GM12878 (cell line): ENCODE data around the gene GPBP1L1. TPM values are rescaled to one million over a fixed set of nuclear protein-coding genes. Genes with fewer than 3 reads are reported as not detected.

Source experiments
- ATAC-seq: fragments of 200-7000 bp; cut with Tn5 transposase; 3 replicates; pipeline ENCODE4 v1.9.1; 2020; ENCODE audit warnings: mild to moderate bottlenecking, moderate library complexity
- BruUV-seq: library from RNA; stranded (reverse); fragments of 400-500 nt; replicated peaks from 2 replicates; lab custom pipeline; 2021; lab: Mats Ljungman, UMichigan
- CTCF ChIA-PET: fragments of 300-600 bp; sonication (Branson Sonifier 250); formaldehyde crosslinking; extraction: SDS; loops from one replicate; lab custom pipeline; 2021; ENCODE audit warnings: inconsistent platforms; lab: Yijun Ruan, JAX
- POLR2A ChIA-PET: fragments of 350-600 bp; formaldehyde crosslinking; extraction: SDS; loops from one replicate; lab custom pipeline; 2021; ENCODE audit warnings: inconsistent platforms; lab: Charles Lee
- RAD21 ChIA-PET: fragments of 300-600 bp; sonication (Branson Sonifier 250); formaldehyde crosslinking; loops from one replicate; lab custom pipeline; 2023; ENCODE audit warnings: antibody characterized with exemption; ENCODE audit not compliant: unreplicated experiment; lab: Charles Lee
- SMC1A ChIA-PET: fragments of 300-600 bp; sonication (Branson Sonifier 250); formaldehyde crosslinking; loops from one replicate; lab custom pipeline; 2023; ENCODE audit not compliant: unreplicated experiment, uncharacterized antibody; lab: Charles Lee
- DNase-seq: peaks from one replicate; pipeline ENCODE4 v3.0.0-alpha.2; 2011; ENCODE audit warnings: low read depth, low spot score
- FAIRE-seq: peaks from 3 replicates; lab custom pipeline; 2011; peaks lifted over from hg19 to GRCh38; lab: Jason Lieb, UNC
- H2AFZ ChIP-seq: 2 replicates; pipeline ENCODE4 v1.6.0; 2011; ENCODE audit warnings: low read depth, low read length, control low read depth; ENCODE audit not compliant: control insufficient read depth
- H3K27ac ChIP-seq: 2 replicates; pipeline ENCODE4 v1.5.1; 2011; ENCODE audit warnings: control low read depth; ENCODE audit not compliant: control insufficient read depth, insufficient read depth
- H3K27me3 ChIP-seq, 2 experiments: replicated peaks in 1 of 2; 2 replicates each; pipeline versions ENCODE4 v1.6.0 to v1.6.1; 2011; ENCODE audit warnings: low read length in 1 of 2; ENCODE audit not compliant: control insufficient read depth in 2 of 2, insufficient read depth in 2 of 2
- H3K36me3 ChIP-seq, 2 experiments: 2 replicates each; pipeline ENCODE4 v1.5.1; 2011; ENCODE audit warnings: low read length in 1 of 2; ENCODE audit not compliant: control insufficient read depth in 2 of 2, insufficient read depth in 2 of 2
- H3K4me1 ChIP-seq: 2 replicates; pipeline ENCODE4 v1.6.1; 2011; ENCODE audit warnings: mild to moderate bottlenecking, low read length, moderate library complexity, mixed read lengths; ENCODE audit not compliant: control insufficient read depth, insufficient read depth
- H3K4me2 ChIP-seq: 2 replicates; pipeline ENCODE4 v1.6.0; 2011; ENCODE audit warnings: control low read depth; ENCODE audit not compliant: control insufficient read depth, insufficient read depth
- H3K4me3 ChIP-seq: fragments of 200-600 bp; sonication (generic); 2 replicates; pipeline ENCODE4 v1.5.1; 2016
- H3K79me2 ChIP-seq: 2 replicates; pipeline ENCODE4 v1.6.0; 2011; ENCODE audit warnings: low read length; ENCODE audit not compliant: control insufficient read depth, insufficient read depth
- H3K9ac ChIP-seq: 2 replicates; pipeline ENCODE4 v1.8.0; 2011; ENCODE audit warnings: low read length, control low read depth, mixed read lengths; ENCODE audit not compliant: control insufficient read depth, insufficient read depth
- H3K9me3 ChIP-seq: replicated peaks from 3 replicates; pipeline ENCODE4 v1.5.1; 2011; ENCODE audit warnings: mild to moderate bottlenecking, low read length; ENCODE audit not compliant: control insufficient read depth, insufficient read depth
- H4K20me1 ChIP-seq: 2 replicates; pipeline ENCODE4 v1.6.0; 2011; ENCODE audit not compliant: control insufficient read depth, insufficient read depth
- CBX5 ChIP-seq: sonication (generic); IDR thresholded peaks from 2 replicates; pipeline ENCODE4 v1.6.1; 2016; ENCODE audit warnings: low read depth, moderate library complexity, mild to moderate bottlenecking, inconsistent platforms
- JUNB ChIP-seq: IDR thresholded peaks from 2 replicates; pipeline ENCODE4 v1.6.1; 2016; ENCODE audit warnings: antibody characterized with exemption, mild to moderate bottlenecking
- MEF2A ChIP-seq: IDR thresholded peaks from 2 replicates; pipeline ENCODE4 v1.6.1; 2011; ENCODE audit warnings: low read depth, mild to moderate bottlenecking, low read length, moderate library complexity; ENCODE audit not compliant: insufficient read depth
- NRF1 ChIP-seq: conservative IDR thresholded peaks from 2 replicates; pipeline ENCODE4 v1.6.1; 2011; ENCODE audit warnings: mild to moderate bottlenecking, low read depth, low read length, improper control_type of control experiment
- TCF12 ChIP-seq: IDR thresholded peaks from 2 replicates; pipeline ENCODE4 v1.6.1; 2011; ENCODE audit warnings: low read depth, mild to moderate bottlenecking, low read length
- WRNIP1 ChIP-seq: IDR thresholded peaks from 2 replicates; pipeline ENCODE4 v1.6.1; 2011; ENCODE audit warnings: low read depth, low read length, improper control_type of control experiment, borderline replicate concordance
- WGBS: methylation state at CpG from one replicate; pipeline ENCODE4 v1.1.6; 2016; ENCODE audit warnings: low lambda C conversion rate; ENCODE audit not compliant: insufficient replicate concordance, insufficient coverage; ENCODE audit errors: missing lambda C conversion rate; 5-methylcytosine and 5-hydroxymethylcytosine counted together
- in situ Hi-C: fragments of 300-500 bp; cut with MboI; formaldehyde crosslinking; loops from 9 replicates; pipeline ENCODE4 v1.14.3; 2018; ENCODE audit warnings: mixed read lengths
- intact Hi-C: fragments of 100-400 bp; cut with micrococcal nuclease; formaldehyde crosslinking; loops from one replicate; pipeline ENCODE4 v1.14.2; 2022; ENCODE audit not compliant: unreplicated experiment
- polyA plus RNA-seq, 11 experiments: library from polyadenylated mRNA; depleted of rRNA in 4 of 11; unstranded in 6 of 11; stranded (reverse) in 5 of 11; fragments of >200 nt; fragmentation: Nextera tagmentation in 4 of 11; fragmentation: Illumina TruSeq in 1 of 11; extraction: Ambion mirVana in 4 of 11; extraction: Trizol in 1 of 11; gene quantifications; 1 replicate in 1 of 11; 2 replicates in 10 of 11; pipeline versions ENCODE4 v1.2.1 to v1.2.3, GENCODE V29; 2011 to 2016; ENCODE audit warnings: inconsistent platforms in 2 of 11, missing spikeins in 2 of 11, low read depth in 1 of 11
- total RNA-seq, 4 experiments: library from RNA; depleted of rRNA in 3 of 4; stranded (reverse); fragments of >200 nt in 3 of 4; fragmentation: Illumina TruSeq in 1 of 4; extraction: Trizol in 1 of 4; gene quantifications; 2 replicates each; pipeline versions ENCODE4 v1.2.1 to v1.2.3, GENCODE V29; 2013 to 2021
- TF ChIP-seq, protein P1 (sequence below): IDR thresholded peaks from 2 replicates; pipeline ENCODE4 v1.6.1; 2012; ENCODE audit warnings: mild to moderate bottlenecking, low read depth, low read length
- TF ChIP-seq, protein P2 (sequence below), 3 experiments: IDR thresholded peaks in 2 of 3; conservative IDR thresholded peaks in 1 of 3; 2 replicates each; pipeline ENCODE4 v1.5.1; 2011; ENCODE audit warnings: low read depth in 3 of 3, low read length in 3 of 3, mild to moderate bottlenecking in 3 of 3, control low read depth in 2 of 3, moderate library complexity in 2 of 3, inconsistent platforms in 1 of 3, mixed read lengths in 1 of 3; ENCODE audit not compliant: control insufficient read depth in 2 of 3, insufficient read depth in 1 of 3; ENCODE audit errors: extremely low read depth in 1 of 3
- TF ChIP-seq, protein P3 (sequence below): fragments of 150-350 bp; IDR thresholded peaks from 2 replicates; pipeline ENCODE4 v1.6.1; 2014; ENCODE audit warnings: mild to moderate bottlenecking, low read depth, low read length

Gene GPBP1L1
- total and polyA plus RNA-seq, 10 of the 15 experiments (the other 5 are each of a cell fraction or from before 2014, with no cell fraction given): 37.3 to 91.6 (median 81.2) TPM

DNA sequence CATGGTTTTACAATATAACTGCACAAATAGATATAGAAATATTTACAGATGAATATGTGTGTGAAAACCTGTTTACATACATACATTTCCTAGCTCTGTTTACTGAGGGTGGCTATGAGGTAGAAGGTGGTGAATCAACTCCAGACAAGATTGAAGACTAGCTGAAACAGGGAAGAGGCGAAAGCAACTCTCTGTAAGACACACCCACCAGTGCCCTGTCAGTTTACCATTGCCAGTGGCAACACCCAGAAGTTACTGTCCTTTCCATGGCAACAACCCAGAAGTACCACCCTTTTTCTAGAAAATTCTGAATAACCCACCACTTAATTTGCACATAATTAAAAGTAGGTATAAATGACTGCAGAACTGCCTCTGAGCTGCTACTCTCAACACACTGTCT, 18.3 kb upstream of the GPBP1L1 start:
- no peaks in the 10 kb centered on the region for H3K4me1 ChIP-seq
- POLR2A ChIA-PET: interaction anchor here (0.8 kb wide), 1 partner anchor 12 kb away, joined by 4 read pairs; no protein-coding TSS in a partner anchor
- SMC1A ChIA-PET: interaction anchor here (1.0 kb wide), 1 partner anchor 27 kb away, joined by 3 read pairs; no protein-coding TSS in a partner anchor
- H3K27me3 ChIP-seq: no peaks in the 10 kb centered on the region
- H3K9ac ChIP-seq: no peak overlapping the region
- TF ChIP-seq NRF1 (no peak), WRNIP1 (no peak), MEF2A (no peak)
- BruUV-seq: no TSS peak
- H3K36me3 ChIP-seq: 0 out of 4 replicates have a peak, but pooled peaks cover 0 to 3% of the 10 kb centered on the region in 2 experiments
- CTCF ChIA-PET: interaction anchor here (1.0 to 1.3 kb wide), 4 partner anchors 9 to 139 kb away, joined by 3 to 5 read pairs (median 4); no protein-coding TSS in a partner anchor
- H3K4me3 ChIP-seq: no peak overlapping the region
- H4K20me1 ChIP-seq: no peaks in the 10 kb centered on the region
- DNase-seq (no peak), ATAC-seq (no peak), FAIRE-seq (no peak)
- WGBS: 94% methylated on average over 1 of the region's 1 CpG
- no peaks in the 10 kb centered on the region; the same call in 2 of the 3 replicates for H3K9me3 ChIP-seq
- RAD21 ChIA-PET: no interaction called here
- intact Hi-C loops (no loop called here), in situ Hi-C loops (no loop called here)
- H2AFZ ChIP-seq: no peak overlapping the region
- H3K4me2 ChIP-seq: no peak overlapping the region
- H3K27ac ChIP-seq: no peak overlapping the region
- no peaks in the 10 kb centered on the region for H3K79me2 ChIP-seq

DNA sequence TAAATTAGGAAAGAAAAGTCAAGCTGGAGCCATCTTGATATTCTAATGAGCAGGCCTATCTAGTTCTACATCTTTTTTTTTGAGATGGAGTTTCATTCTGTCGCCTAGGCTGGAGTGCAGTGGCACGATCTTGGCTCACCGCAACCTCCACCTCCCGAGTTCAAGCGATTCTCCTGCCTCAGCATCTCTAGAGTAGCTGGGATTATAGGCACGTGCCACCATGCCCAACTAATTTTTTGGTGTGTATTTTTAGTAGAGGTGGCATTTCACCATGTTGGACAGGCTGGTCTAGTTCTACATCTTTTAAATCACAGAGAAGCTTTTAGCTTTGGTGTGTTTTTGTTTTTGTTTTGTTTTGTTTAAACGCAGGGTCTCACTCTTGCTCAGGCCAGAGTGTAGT, 8.5 kb upstream of the GPBP1L1 start:
- Histone ChIP-seq H3K4me2 (no peak overlapping the region), H3K27ac (no peak overlapping the region)
- CTCF ChIA-PET: interaction anchor here (0.7 kb wide), 1 partner anchor 422 kb away, joined by 3 read pairs; no protein-coding TSS in a partner anchor
- no peak for DNase-seq
- intact Hi-C loops (no loop called here), in situ Hi-C loops (loop anchor here (5.0 kb wide), 1 partner anchor 52 kb away; no protein-coding TSS in a partner anchor)
- RAD21 ChIA-PET: no interaction called here
- FAIRE-seq: no peak
- TF ChIP-seq TCF12 (no peak), CBX5 (no peak), JUNB (no peak), MEF2A (no peak)
- TF ChIP-seq, protein P1, sequence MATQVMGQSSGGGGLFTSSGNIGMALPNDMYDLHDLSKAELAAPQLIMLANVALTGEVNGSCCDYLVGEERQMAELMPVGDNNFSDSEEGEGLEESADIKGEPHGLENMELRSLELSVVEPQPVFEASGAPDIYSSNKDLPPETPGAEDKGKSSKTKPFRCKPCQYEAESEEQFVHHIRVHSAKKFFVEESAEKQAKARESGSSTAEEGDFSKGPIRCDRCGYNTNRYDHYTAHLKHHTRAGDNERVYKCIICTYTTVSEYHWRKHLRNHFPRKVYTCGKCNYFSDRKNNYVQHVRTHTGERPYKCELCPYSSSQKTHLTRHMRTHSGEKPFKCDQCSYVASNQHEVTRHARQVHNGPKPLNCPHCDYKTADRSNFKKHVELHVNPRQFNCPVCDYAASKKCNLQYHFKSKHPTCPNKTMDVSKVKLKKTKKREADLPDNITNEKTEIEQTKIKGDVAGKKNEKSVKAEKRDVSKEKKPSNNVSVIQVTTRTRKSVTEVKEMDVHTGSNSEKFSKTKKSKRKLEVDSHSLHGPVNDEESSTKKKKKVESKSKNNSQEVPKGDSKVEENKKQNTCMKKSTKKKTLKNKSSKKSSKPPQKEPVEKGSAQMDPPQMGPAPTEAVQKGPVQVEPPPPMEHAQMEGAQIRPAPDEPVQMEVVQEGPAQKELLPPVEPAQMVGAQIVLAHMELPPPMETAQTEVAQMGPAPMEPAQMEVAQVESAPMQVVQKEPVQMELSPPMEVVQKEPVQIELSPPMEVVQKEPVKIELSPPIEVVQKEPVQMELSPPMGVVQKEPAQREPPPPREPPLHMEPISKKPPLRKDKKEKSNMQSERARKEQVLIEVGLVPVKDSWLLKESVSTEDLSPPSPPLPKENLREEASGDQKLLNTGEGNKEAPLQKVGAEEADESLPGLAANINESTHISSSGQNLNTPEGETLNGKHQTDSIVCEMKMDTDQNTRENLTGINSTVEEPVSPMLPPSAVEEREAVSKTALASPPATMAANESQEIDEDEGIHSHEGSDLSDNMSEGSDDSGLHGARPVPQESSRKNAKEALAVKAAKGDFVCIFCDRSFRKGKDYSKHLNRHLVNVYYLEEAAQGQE: no peak
- TF ChIP-seq, protein P2, sequence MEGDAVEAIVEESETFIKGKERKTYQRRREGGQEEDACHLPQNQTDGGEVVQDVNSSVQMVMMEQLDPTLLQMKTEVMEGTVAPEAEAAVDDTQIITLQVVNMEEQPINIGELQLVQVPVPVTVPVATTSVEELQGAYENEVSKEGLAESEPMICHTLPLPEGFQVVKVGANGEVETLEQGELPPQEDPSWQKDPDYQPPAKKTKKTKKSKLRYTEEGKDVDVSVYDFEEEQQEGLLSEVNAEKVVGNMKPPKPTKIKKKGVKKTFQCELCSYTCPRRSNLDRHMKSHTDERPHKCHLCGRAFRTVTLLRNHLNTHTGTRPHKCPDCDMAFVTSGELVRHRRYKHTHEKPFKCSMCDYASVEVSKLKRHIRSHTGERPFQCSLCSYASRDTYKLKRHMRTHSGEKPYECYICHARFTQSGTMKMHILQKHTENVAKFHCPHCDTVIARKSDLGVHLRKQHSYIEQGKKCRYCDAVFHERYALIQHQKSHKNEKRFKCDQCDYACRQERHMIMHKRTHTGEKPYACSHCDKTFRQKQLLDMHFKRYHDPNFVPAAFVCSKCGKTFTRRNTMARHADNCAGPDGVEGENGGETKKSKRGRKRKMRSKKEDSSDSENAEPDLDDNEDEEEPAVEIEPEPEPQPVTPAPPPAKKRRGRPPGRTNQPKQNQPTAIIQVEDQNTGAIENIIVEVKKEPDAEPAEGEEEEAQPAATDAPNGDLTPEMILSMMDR (IDR thresholded peaks at IDR 0.05 in 2 of 3, conservative IDR thresholded peaks at IDR 0.05 in 1 of 3; ENCODE audit: control insufficient read depth in 2 of 3, extremely low read depth in 1 of 3, insufficient read depth in 1 of 3, low read depth in 3 of 3, low read length in 3 of 3): no peak
- TF ChIP-seq, protein P3, sequence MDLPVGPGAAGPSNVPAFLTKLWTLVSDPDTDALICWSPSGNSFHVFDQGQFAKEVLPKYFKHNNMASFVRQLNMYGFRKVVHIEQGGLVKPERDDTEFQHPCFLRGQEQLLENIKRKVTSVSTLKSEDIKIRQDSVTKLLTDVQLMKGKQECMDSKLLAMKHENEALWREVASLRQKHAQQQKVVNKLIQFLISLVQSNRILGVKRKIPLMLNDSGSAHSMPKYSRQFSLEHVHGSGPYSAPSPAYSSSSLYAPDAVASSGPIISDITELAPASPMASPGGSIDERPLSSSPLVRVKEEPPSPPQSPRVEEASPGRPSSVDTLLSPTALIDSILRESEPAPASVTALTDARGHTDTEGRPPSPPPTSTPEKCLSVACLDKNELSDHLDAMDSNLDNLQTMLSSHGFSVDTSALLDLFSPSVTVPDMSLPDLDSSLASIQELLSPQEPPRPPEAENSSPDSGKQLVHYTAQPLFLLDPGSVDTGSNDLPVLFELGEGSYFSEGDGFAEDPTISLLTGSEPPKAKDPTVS: no peak
- TF ChIP-seq, all 136 proteins: peak for 0
- Histone ChIP-seq H3K4me3 (no peak overlapping the region), H3K9ac (no peak overlapping the region), H3K4me1 (peaks cover under 1% of the 10 kb centered on the region; the same call in 1 of the 2 replicates), H3K27me3 (no peaks in the 10 kb centered on the region), H3K9me3 (no peaks in the 10 kb centered on the region), H3K79me2 (peaks cover 15% of the 10 kb centered on the region), H3K36me3 (peaks cover 4 to 17% of the 10 kb centered on the region in 2 experiments), H2AFZ (no peak overlapping the region), H4K20me1 (no peaks in the 10 kb centered on the region)
- SMC1A ChIA-PET: interaction anchor here (0.6 to 1.8 kb wide), 3 partner anchors 12 to 390 kb away, joined by 3 to 5 read pairs (median 3); no protein-coding TSS in a partner anchor
- POLR2A ChIA-PET: interaction anchor here (0.6 kb wide), 1 partner anchor 70 kb away, joined by 3 read pairs; no protein-coding TSS in a partner anchor
- WGBS: over 99% methylated on average over 7 of the region's 7 CpGs
- no TSS peak for BruUV-seq
- ATAC-seq: no peak
